ENCODE results near the gene PHLPP1.

The PHLPP1 gene

DNA sequence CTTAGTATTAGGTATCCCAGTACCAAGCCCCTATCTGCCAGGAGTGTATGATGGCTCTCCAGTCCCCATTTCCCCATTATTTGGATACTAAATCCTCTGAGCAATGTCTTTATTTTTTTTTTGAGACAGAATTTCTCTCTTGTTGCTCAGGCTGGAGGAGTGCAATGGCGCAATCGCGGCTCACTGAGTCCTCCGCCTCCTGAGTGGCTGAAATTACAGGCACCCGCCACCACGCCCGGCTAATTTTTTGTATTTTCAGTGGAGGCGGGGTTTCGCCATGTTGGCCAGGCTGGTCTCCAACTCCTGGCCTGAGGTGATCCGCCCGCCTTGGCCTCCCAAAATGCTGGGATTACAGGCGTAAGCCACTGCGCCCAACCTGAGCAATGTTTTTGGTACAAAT lies 3.6 kb upstream of the PHLPP1 start:
- TF ChIP-seq, protein P1, sequence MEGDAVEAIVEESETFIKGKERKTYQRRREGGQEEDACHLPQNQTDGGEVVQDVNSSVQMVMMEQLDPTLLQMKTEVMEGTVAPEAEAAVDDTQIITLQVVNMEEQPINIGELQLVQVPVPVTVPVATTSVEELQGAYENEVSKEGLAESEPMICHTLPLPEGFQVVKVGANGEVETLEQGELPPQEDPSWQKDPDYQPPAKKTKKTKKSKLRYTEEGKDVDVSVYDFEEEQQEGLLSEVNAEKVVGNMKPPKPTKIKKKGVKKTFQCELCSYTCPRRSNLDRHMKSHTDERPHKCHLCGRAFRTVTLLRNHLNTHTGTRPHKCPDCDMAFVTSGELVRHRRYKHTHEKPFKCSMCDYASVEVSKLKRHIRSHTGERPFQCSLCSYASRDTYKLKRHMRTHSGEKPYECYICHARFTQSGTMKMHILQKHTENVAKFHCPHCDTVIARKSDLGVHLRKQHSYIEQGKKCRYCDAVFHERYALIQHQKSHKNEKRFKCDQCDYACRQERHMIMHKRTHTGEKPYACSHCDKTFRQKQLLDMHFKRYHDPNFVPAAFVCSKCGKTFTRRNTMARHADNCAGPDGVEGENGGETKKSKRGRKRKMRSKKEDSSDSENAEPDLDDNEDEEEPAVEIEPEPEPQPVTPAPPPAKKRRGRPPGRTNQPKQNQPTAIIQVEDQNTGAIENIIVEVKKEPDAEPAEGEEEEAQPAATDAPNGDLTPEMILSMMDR (IDR thresholded peaks at IDR 0.05; ENCODE audit: insufficient read depth, low read depth, low read length, missing control alignments): no peak
- no peak for DNase-seq (ENCODE audit: low read depth)
- H3K4me3 ChIP-seq (ENCODE audit: low read depth, low read length): no peak overlapping the region

DNA sequence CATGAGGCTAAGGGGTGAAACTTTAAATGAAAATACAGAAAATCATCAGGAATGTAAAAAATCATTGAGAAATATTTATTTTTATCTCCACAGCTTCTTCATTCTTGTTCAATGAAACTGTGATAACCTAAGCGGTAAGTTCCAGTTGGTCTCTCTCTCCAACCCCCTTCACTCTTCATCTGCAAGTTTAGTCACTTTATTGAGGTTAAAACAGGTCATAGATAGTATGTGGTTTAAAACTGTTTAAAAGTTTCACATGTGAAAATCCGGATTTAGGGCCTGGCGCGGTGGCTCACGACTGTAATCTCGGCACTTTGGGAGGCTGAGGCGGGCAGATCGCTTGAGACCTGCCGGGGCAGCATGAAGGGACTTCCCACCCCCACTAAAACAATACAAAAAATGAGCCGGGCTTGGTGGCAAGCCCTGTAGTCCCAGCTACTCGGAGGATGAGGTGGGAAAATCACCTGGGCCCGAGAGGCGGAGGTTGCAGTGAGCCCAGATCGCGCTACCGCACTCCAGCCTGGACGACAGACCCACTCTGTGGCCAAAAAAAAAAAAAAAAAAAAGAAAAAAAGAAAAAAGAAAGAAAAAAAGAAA lies 1.6 kb upstream of the PHLPP1 start:
- DNase-seq (ENCODE audit: low read depth): peak; percentile 12
- no peak overlapping the region for H3K4me3 ChIP-seq (ENCODE audit: low read depth, low read length)
- TF ChIP-seq, protein P1 (IDR thresholded peaks at IDR 0.05; ENCODE audit: insufficient read depth, low read depth, low read length, missing control alignments): no peak

DNA sequence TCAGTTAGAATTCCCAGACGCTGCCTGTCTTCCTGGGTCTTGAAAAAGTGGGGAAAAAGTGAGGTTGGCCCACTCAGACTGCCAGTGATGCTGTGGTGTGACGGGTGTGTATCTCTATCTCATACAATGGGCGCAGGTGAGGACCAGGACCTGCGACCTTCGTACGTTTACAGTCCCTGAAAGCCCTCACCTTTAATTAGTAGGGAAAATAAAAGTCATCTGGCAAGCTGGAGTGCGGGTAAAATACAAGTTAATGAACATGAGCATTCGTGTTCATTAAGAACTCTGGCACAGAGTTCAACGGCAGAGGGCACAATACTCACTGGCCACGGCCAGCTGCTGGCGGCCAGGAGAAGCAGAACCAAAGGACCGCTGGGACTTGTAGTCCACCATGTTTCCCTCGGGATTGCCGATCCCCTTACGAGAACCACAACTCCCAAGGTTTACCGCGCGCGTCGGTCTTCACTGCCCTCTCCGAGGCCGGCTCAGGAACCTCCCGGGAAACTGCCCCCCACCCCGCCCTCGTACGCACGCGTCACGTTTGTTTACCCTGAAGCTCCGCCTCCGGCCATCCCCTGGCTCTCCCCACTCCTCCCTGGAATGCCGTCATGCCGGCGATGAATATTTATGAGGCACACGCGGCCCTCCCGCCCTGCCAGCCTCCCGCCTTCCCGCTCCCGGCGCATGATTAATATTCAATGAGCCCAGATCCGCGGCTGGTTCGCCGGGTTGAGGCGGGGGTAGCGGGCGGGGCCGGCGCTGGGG lies 488 bp upstream of the PHLPP1 start:
- peak overlapping the region; percentile 59 for H3K4me3 ChIP-seq (ENCODE audit: low read depth, low read length)
- DNase-seq (ENCODE audit: low read depth): peak; percentile 99
- TF ChIP-seq, protein P1 (IDR thresholded peaks at IDR 0.05; ENCODE audit: insufficient read depth, low read depth, low read length, missing control alignments): peak; percentile 71

DNA sequence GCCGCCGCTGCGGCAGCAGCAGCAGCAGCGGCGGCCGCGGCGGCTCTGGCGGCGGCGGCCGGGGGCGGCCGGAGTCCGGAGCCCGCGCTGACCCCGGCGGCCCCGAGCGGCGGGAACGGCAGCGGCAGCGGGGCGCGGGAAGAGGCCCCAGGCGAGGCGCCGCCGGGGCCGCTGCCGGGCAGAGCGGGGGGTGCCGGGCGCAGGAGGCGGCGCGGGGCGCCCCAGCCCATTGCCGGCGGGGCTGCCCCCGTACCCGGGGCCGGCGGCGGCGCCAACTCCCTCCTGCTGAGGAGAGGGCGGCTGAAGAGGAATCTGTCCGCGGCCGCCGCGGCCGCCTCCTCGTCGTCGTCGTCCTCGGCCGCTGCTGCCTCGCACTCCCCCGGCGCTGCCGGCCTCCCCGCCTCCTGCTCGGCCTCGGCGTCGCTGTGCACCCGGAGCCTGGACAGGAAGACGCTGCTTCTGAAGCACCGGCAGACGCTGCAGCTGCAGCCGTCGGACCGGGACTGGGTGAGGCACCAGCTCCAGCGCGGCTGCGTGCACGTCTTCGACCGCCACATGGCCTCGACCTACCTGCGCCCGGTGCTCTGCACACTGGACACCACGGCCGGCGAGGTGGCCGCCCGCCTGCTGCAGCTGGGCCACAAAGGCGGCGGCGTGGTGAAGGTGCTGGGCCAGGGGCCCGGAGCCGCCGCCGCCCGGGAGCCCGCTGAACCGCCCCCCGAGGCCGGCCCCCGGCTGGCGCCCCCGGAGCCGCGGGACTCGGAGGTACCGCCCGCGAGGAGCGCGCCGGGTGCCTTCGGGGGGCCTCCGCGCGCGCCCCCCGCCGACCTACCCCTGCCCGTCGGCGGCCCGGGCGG lies 646 bp downstream of the PHLPP1 start:
- H3K4me3 ChIP-seq (ENCODE audit: low read depth, low read length): peak overlapping the region; percentile 86
- TF ChIP-seq, protein P1 (IDR thresholded peaks at IDR 0.05; ENCODE audit: insufficient read depth, low read depth, low read length, missing control alignments): peak; percentile 1
- DNase-seq (ENCODE audit: low read depth): peak; percentile 90

DNA sequence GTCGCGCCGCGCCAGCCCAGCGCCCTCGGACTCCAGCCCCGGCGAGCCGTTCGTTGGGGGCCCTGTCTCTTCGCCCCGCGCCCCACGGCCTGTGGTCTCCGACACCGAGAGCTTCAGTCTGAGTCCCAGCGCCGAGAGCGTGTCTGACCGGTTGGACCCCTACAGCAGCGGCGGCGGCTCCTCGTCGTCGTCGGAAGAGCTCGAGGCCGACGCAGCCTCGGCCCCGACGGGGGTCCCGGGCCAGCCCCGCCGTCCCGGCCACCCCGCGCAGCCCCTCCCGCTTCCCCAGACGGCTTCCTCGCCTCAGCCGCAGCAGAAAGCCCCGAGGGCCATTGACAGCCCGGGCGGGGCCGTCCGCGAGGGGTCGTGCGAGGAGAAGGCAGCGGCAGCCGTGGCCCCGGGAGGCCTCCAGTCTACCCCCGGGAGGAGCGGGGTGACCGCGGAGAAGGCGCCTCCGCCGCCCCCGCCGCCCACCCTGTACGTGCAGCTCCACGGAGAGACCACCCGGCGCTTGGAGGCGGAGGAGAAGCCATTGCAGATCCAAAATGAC lies 1.4 kb downstream of the PHLPP1 start:
- TF ChIP-seq, protein P1 (IDR thresholded peaks at IDR 0.05; ENCODE audit: insufficient read depth, low read depth, low read length, missing control alignments): peak; percentile 20
- peak; percentile 57 for DNase-seq (ENCODE audit: low read depth)
- H3K4me3 ChIP-seq (ENCODE audit: low read depth, low read length): peak overlapping the region; percentile 86

DNA sequence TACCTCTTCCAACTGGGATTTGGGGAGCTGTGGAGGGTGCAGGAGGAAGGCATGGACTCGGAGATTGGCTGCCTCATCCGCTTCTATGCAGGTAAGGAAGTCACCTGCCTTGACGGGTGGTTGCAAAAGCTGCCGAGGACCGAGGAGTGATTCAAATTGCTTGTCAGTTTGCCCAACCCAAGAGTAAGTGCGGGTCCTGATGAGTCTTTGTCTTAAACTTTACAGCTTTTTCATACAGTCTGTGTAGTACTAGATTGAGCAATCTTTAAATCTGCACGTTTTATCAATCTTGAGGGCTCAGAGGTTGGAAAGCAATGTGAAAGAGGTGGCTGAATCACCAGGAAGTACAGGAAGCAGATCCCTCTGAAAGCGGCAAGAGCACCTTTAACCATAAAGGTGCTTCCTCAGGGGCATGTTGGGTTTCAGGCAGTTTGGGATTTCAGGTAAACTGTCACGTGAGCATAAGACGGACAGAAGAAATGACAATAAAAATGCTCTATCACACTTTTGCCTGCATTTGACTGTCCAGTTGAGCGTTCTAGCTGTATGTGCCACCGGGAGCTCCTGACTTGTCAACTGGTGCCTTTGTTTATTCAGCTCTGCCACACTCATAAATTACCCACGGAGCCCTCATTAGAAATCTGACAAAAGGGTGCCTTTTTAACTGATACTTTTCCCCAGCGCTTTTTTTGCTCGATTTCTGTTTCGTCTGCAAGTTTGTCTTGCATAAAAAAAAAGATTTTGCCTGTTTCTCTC lies 2.0 kb downstream of the PHLPP1 start:
- DNase-seq (ENCODE audit: low read depth): peak; percentile 56
- TF ChIP-seq, protein P1 (IDR thresholded peaks at IDR 0.05; ENCODE audit: insufficient read depth, low read depth, low read length, missing control alignments): no peak
- H3K4me3 ChIP-seq (ENCODE audit: low read depth, low read length): peak overlapping the region; percentile 86

Measured in GM12865 (cell line).